Fibroblast of skin of back (primary cell): ENCODE data around the gene RFT1. TPM values are rescaled to one million over a fixed set of nuclear protein-coding genes. Genes with fewer than 3 reads are reported as not detected.

Experiments
- DNase-seq: peaks from one replicate; pipeline ENCODE4 v3.0.0-alpha.2; 2013
- polyA plus RNA-seq, 2 experiments: library from polyadenylated mRNA; unstranded; fragments of 120-200 nt; gene quantifications; one replicate each; pipeline ENCODE4 v1.2.1, GENCODE V29; 2013; ENCODE audit not compliant: insufficient read length in 2 of 2

The RFT1 gene
- polyA plus RNA-seq (2013, experiment 1 of 2; ENCODE audit: insufficient read length) = 24.5 TPM
- 15.8 TPM for polyA plus RNA-seq (2013, experiment 2 of 2; ENCODE audit: insufficient read length)

DNA sequence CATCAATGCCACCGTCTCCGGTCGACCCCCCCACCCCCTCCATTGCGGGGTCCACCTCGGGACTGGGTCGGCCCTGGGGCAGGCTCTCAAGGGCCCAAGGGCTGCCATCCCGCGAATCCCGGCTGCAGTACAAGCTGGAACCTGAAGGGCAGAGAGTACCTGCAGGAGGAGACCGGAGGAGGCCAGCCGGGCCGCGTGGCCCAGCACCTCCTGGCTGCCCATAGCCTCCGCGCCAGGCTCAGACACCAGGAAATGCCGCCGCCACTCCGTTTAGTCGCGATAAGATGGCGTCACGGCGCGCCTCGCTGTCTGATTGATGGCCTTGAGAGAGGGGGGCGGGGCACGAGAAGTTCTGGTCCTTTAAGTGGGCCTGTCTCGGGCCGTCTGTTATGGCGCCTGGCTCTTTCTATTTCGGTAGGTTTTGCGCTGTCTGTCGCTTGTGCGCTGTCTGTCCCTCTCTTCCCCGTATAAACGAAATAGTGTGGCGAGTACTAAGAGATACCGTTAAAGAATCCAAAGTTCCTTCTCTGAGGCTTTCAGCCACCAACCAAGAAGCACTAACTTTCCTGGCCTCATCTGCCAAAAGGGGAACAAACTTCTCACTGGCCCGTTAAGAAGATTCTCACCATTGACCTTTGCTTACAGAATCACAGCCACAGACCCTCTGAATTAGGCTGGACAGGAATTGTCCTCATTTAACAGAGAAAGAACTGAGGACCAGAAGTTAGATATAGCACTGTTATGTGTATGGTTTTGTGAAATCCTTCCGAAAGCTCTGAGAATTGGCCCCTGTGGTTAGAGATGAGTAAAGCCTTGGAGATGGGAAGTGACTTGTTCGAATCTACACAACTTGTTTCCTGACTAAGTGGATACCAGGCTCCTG is at the start of gene RFT1:
RFT1 (minus strand) TSS at position 257 of the 883 bp plus-strand sequence; CDS start at position 222, 35 bp downstream.
- peak; percentile 97 for DNase-seq

DNA sequence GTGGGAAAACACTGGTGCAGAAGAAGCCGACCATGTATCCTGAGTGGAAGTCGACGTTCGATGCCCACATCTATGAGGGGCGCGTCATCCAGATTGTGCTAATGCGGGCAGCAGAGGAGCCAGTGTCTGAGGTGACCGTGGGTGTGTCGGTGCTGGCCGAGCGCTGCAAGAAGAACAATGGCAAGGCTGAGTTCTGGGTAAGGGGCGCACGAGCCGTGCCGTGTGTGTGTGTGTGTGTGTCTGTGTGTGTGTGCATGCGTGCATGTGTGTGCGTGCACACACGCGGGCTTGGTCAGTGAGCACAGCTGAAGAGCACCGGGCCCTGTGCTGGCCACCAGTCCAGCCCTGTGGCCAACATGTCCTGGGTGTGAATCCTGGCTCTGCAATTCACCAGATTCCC is 49.3 kb upstream of the RFT1 start:
- no peak for DNase-seq

DNA sequence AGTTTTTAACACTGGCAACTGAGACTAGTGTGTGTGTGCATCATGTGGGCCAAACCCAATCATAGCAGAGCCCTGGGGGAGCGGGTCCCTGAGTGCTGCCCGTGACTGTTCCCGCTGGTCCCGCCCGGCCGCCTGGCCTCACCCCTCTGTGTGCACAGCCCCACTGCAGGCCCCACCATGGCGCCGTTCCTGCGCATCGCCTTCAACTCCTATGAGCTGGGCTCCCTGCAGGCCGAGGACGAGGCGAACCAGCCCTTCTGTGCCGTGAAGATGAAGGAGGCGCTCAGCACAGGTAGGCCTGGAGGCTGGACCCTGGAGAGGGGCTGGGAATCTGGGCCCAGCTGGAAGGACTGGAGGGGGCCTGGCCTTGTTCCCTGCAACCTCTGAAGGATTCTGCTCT is 48.0 kb upstream of the RFT1 start:
- no peak for DNase-seq

- DNase-seq = no peak
These were observed 45.6 kb upstream of the RFT1 start for GRCh38 chr3:53175613-53176540.

DNA sequence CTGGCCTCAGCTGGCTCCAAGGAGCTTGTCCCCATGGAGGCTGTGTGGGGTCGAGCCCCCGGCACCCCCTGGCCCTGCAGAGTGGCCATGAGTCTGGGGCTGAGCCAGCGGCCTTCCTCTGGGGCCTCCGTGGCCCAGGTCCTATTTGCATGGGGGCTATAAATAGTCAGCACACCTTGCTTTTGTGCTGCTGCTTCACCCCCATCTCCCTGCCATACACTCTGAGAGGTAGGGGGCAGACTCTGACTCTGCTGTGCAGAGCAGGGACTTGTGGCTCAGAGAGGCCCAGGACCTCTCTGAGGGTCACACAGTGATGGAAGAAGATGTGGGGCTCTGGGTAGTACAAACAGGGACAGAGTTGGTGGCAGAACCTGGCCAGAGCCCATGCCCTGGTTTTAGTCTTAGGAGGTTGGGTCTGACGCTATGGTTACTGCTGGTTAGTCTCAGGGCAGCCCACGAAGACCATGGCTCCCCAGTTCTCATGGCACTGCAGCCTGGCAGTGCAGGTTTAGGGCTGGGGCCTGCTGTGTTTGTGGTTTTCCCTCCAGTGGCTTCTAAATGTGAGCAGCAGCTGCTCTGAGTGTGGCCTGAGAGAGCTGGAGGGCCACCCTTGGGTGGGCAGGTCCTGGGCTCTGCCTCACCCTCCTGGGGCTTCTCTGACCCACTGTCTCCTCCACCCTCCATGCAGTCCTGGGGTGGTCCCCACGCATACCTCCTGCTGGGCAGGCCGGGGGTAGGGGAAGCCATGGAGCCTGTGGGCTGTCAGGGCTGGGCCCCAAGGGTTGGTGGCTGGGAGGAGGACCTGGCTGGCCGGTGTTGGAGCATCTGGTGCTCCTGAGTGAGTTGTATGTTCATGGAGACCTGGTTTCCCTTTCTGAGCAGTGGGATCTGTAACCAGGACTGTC is 44.4 kb upstream of the RFT1 start:
- DNase-seq = no peak

GRCh38 chr3:53173107-53173506 is 42.9 kb upstream of the RFT1 start:
- DNase-seq = no peak

DNA sequence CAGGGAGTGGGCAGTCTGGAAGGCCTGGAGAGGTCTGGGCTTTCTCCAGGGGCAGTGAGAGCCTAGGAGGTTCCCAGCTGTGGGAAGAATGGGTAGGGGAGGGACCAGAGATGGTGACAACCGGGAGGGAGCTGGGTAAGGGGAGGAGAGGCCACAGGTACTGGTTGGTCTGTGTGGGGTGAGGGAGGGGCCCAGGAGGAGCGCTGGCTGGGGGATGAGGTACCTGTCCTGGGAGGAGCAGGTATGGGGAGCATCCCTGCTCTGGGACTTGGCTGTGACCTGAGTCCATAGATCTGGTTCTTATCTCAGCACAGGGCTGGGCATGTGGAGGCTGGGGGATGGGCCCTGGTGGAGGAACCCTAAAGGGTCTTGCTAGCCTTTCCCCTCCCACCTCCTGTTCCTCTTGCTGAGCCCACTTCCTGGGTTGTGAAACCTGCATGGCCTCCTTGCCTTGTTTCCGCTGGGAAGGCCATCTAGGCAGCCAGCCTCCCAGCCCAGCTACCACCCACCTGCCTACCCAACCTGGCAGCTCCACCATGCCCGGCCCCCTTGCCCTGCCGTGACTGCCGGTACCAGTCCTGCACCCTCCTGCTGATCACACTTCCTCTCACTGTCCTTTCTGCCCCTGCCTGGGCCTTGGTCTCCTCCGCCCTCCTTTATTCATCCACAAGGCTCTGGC is 41.7 kb upstream of the RFT1 start:
- DNase-seq = no peak

DNA sequence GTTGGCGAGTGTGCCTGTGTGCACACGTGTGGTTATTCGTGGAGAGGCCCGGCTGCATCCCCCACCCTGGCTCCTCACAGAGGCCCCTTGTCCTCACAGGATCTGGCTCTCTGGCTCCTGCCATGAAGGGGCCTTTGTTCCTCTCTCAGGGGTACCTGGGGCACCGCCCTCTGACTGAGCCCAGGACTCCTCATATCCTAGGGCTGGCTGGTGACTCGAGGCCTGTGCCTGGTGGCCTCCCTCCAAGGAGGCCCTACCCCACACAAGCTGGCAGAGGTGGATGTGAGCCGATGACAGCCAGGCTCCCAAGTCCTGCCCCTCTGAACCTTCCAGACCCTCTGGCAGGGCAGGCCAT is 40.8 kb upstream of the RFT1 start:
- DNase-seq = no peak

- no peak for DNase-seq
These were observed 40.3 kb upstream of the RFT1 start for GRCh38 chr3:53170325-53171063.

DNA sequence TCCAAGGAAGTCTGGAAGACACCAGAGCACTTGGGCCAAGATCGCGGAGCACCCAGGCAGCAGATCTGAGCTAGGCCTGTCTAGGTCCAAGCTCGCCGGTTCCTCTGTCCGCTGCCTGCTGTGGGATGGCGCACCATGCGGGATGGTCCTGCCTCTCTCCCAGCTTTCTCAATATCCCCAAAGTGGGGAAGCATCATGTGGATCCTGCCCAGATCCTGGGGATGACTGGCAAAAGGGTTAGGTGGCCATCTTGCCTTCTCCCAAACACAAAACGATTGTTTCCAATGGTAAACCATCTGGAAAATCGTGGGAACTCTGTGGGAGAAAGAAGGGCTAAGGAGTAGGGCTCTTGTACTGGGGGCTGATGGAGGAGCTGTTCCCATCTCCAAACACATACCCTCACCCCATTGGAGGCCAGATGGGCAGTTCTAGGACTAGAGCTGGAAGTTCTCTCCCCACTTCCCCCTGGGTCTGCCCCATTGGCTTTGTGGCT is 39.6 kb upstream of the RFT1 start:
- DNase-seq = no peak

DNA sequence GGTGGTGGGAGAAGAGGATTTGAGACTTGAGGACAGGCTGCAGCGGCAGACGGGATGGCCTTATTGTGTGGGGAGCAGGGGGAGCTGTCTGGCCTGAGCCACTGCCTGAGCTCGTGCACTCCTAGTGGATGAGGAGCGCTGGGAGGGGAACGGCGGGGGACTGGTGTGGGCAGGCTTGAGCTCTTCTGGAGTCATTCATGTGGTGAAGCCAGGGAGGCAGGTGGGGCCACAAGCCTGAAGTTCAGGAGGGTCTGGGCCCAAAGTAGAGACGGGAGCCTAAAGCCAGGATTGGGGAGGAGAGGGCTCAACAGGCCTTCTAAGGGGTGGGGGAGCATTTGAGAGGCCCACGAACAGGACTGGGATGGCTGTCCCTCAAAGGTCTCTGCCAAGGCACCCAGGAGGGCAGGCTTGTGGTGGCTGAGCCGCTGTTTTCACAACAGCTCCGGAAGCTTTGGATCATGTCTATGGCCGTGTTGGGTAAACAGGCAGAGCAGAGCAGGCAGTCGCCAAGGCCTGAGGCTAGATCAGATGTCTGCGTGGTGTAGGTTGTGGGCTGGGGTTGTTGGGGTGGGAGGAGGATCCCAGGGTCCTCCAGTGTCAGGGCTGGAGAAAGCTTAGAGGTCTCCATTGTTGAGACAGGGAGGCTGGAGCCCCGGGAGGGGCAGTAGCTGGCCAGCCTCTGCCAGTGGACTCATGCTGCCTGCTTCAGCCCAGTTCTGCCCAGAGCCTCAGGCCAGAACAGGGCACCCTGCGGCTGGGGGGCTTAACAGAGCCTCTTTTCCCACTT is 39.0 kb upstream of the RFT1 start:
- DNase-seq = no peak

GRCh38 chr3:53168175-53168923 is 38.1 kb upstream of the RFT1 start:
- no peak for DNase-seq

DNA sequence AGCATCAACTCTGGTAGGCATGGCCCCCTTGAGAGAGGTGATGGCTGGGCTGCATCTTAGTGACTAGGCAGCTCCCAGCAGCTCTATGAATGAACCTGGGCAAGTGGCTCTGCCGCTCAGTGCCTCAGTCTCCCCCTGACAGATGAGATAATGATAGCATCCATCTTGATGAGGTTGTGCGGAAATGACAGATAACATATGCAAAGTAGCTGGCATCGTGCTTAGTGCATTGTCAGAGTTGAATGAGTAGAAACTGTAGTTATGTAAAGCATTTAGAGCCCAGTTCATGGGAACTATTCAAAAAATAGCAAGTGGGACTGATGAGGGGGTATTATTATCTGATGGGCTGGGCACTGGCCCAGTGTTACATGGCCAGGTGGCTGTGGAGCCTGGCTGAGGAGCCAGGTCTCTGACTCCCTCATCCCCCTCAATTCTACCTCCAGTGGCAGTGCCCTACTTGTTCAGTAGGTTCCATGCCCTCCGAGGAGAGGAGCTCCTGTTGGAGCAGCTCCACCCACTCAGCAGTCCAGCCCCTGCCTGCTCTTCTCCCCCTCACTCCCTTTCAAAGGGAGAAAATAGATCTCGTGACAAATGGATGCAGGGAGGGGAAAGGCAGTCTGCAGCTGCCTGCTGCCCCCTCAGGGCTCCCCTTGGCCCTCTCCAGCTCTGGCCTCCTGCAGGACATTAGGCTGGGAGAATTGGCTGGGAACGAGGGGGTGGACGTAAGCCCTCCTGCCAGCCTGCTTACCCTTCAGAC is 37.4 kb upstream of the RFT1 start:
- DNase-seq = no peak

DNA sequence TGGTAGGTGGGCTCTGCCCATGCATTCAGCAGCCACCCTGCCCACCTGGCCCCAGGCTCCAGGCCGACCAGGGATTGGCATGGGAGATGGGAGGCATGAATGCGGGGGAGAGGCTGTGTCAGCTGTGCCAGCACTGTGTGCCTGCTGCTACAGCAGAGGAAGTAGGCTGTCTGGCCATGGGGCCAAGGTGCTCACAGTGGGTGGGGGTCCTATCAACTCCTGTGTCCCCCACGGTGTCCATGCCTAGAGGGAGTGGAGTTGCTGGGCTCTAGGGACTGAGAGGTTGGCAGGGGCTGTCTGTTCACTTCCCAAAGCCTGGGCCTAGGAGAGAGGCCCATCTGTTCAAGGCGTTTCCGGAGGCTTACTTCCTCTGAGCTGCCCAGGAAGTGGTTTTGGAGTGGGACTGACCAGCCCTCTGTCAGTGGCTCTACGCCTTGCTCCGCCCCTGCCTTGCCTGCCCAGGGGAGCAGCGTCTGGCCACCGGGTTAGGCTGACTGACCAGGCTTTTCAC is 36.6 kb upstream of the RFT1 start:
- peak; percentile 25 for DNase-seq

DNA sequence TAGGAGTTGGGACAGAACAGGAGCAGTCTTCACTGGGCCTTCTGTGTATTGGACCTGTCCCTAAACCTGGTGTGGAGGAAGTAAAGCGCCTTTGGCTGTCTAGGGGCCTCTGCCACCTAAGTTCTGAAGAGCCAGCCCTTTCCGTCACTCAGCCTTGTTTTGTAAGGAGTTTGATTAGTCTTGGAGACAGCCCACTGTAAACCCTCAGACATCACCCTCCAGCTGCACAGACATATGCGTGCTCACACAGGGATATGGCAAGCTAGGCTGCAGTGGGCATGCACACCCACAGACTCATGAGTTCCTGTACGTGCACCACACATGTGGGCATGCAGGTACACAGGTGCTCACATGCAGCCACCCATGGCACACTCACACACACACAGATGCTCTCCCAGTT is 36.0 kb upstream of the RFT1 start:
- no peak for DNase-seq

DNA sequence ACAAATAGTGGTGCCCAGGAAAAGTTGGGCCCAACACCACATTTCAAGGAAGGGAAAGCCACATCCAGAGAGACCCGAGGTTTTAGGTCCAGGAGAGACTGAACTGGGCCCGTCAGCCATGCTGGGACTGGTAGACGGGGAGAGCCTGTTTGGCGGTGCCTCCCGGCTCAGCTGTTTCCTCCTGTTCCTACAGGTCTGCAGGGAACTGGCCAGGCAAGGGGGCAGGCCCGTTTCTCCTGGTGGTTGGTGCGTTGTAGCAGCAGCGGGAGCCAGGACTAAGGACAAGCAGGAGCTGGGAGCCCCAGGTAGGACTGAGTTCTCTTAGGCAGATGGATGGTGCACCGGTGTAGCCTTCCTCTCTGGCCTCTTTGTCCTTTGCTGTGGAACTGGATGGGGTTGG is 34.7 kb upstream of the RFT1 start:
- DNase-seq = no peak

DNA sequence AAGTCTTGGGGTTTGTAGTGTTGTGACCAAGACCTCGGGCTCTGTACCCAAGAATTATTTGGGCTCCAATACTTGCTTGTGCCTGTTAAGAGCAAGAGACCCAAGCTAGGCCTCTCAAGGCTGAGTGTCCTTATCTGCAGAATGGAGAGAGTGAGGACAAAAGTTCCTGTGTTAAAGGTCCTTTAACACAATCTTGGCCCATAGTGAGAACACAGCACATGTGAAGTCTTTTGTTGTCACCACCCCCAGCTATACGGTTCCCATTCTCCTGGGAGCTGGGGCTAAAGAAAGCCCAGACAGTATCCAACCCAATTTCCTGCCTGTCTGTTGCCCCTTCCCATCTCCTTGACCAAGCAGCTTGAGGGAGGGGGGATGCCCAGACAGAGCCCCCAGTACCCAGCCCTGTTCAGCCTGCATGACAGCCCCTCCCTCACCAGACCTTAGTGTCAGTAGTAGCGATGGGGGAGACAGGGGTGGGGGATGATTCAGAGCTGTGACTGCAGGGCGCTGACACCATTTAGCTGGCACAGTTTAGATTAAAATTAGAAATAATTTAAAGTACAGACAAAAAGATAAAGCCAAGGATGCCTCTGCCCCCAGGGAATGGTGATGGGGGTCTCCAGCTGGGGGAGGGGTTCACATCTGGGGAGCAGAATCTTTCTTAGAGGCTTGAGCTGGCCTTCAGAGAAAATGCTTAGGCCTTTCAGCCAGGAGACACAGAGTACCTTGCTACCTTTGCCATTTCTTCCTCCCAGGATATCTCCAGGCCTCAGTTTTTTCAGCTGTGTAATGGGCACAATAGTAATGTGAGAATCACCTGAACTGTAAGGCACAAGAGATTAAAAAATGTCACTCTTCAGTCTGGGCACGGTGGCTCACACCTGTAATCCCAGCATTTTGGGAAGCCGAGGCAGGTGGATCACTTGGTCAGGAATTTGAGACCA is 33.5 kb upstream of the RFT1 start:
- DNase-seq = no peak
